B cell (primary cell): ENCODE data around the gene RBM44.

Source experiments
- CTCF ChIP-seq: fragments of 200-600 bp; IDR thresholded peaks from one replicate; pipeline ENCODE4 v1.8.0; 2022; ENCODE audit warnings: antibody characterized with exemption, mild to moderate bottlenecking
- EZH2 ChIP-seq: IDR thresholded peaks from 2 replicates; pipeline ENCODE4 v1.6.1; 2012; ENCODE audit warnings: borderline replicate concordance, low read depth, mild to moderate bottlenecking, moderate library complexity, low read length; ENCODE audit not compliant: insufficient read depth, poor library complexity, severe bottlenecking

GRCh38 chr2:237801466-237801865 lies 2.9 kb downstream of the RBM44 start:
- TF ChIP-seq CTCF, result no peak
- TF ChIP-seq EZH2, result no peak
